ENCODE results near the gene RPRD2. TPM values are rescaled to one million over a fixed set of nuclear protein-coding genes. Genes with fewer than 3 reads are reported as not detected.

Gene RPRD2
- total and polyA plus RNA-seq, 2 experiments from 2014 or later = 16.8 to 20.4 TPM

DNA sequence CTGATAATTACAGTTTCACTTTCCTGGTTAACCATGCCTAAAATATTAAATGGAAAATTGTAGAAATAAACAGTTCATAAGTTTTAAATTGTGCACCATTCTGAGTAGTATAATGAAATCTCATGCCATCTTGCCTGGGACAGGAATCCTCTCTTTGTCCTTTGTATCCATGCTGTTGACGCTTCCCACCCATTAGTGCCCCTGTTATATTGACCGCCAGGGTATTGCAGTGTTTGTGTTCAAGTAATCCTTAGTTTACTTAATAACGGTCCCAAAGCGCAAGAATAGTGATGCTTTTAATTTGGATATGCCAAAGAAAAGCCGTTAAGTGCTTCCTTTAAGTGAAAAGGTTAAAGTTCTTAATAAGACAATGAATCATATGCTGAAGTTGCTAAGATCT lies 41.7 kb downstream of the RPRD2 start:
- Histone ChIP-seq H3K4me2 (no peak overlapping the region), H3K27me3 (ENCODE audit: insufficient read depth) (no peaks in the 10 kb centered on the region), H3F3A (replicated peaks; ENCODE audit: low read depth) (no peaks in the 10 kb centered on the region), H3K4me1 (ENCODE audit: insufficient read depth) (peaks cover 37% of the 10 kb centered on the region), H3K36me3 (ENCODE audit: insufficient read depth) (no peaks in the 10 kb centered on the region), H3K27ac (ENCODE audit: low read depth) (0 out of 2 replicates have a peak overlapping the region, but pooled peaks have one; percentile 65), H3K4me3 (no peak overlapping the region), H3K79me2 (replicated peaks; ENCODE audit: insufficient read depth) (peaks cover 99% of the 10 kb centered on the region), H4K20me1 (replicated peaks; ENCODE audit: insufficient read depth) (peaks cover 26% of the 10 kb centered on the region), H2AFZ (no peak overlapping the region), H3K9me2 (ENCODE audit: insufficient read depth) (no peaks in the 10 kb centered on the region)
- H3K9me3 Mint-ChIP-seq = no peaks in the 10 kb centered on the region
- no peak for DNase-seq (ENCODE audit: low spot score)
- peaks cover 47% of the 10 kb centered on the region for H3K4me1 Mint-ChIP-seq
- ATAC-seq = no peak
- TF ChIP-seq CREB1 (CRISPR knock-in tag; IDR thresholded peaks at IDR 0.05; ENCODE audit: low read depth) = no peak
- no peak for TF ChIP-seq STAT1 (IDR thresholded peaks at IDR 0.05; ENCODE audit: unreplicated experiment)
- TF ChIP-seq, protein P1, sequence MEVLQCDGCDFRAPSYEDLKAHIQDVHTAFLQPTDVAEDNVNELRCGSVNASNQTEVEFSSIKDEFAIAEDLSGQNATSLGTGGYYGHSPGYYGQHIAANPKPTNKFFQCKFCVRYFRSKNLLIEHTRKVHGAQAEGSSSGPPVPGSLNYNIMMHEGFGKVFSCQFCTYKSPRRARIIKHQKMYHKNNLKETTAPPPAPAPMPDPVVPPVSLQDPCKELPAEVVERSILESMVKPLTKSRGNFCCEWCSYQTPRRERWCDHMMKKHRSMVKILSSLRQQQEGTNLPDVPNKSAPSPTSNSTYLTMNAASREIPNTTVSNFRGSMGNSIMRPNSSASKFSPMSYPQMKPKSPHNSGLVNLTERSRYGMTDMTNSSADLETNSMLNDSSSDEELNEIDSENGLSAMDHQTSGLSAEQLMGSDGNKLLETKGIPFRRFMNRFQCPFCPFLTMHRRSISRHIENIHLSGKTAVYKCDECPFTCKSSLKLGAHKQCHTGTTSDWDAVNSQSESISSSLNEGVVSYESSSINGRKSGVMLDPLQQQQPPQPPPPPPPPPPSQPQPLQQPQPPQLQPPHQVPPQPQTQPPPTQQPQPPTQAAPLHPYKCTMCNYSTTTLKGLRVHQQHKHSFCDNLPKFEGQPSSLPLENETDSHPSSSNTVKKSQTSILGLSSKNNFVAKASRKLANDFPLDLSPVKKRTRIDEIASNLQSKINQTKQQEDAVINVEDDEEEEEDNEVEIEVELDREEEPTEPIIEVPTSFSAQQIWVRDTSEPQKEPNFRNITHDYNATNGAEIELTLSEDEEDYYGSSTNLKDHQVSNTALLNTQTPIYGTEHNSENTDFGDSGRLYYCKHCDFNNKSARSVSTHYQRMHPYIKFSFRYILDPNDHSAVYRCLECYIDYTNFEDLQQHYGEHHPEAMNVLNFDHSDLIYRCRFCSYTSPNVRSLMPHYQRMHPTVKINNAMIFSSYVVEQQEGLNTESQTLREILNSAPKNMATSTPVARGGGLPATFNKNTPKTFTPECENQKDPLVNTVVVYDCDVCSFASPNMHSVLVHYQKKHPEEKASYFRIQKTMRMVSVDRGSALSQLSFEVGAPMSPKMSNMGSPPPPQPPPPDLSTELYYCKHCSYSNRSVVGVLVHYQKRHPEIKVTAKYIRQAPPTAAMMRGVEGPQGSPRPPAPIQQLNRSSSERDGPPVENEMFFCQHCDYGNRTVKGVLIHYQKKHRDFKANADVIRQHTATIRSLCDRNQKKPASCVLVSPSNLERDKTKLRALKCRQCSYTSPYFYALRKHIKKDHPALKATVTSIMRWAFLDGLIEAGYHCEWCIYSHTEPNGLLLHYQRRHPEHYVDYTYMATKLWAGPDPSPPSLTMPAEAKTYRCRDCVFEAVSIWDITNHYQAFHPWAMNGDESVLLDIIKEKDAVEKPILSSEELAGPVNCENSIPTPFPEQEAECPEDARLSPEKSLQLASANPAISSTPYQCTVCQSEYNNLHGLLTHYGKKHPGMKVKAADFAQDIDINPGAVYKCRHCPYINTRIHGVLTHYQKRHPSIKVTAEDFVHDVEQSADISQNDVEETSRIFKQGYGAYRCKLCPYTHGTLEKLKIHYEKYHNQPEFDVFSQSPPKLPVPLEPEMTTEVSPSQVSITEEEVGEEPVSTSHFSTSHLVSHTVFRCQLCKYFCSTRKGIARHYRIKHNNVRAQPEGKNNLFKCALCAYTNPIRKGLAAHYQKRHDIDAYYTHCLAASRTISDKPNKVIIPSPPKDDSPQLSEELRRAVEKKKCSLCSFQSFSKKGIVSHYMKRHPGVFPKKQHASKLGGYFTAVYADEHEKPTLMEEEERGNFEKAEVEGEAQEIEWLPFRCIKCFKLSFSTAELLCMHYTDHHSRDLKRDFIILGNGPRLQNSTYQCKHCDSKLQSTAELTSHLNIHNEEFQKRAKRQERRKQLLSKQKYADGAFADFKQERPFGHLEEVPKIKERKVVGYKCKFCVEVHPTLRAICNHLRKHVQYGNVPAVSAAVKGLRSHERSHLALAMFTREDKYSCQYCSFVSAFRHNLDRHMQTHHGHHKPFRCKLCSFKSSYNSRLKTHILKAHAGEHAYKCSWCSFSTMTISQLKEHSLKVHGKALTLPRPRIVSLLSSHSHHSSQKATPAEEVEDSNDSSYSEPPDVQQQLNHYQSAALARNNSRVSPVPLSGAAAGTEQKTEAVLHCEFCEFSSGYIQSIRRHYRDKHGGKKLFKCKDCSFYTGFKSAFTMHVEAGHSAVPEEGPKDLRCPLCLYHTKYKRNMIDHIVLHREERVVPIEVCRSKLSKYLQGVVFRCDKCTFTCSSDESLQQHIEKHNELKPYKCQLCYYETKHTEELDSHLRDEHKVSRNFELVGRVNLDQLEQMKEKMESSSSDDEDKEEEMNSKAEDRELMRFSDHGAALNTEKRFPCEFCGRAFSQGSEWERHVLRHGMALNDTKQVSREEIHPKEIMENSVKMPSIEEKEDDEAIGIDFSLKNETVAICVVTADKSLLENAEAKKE (CRISPR knock-in tag; IDR thresholded peaks at IDR 0.05) = no peak
- TF ChIP-seq JUNB (IDR thresholded peaks at IDR 0.05; ENCODE audit: unreplicated experiment) = no peak
- TF ChIP-seq, protein P2, sequence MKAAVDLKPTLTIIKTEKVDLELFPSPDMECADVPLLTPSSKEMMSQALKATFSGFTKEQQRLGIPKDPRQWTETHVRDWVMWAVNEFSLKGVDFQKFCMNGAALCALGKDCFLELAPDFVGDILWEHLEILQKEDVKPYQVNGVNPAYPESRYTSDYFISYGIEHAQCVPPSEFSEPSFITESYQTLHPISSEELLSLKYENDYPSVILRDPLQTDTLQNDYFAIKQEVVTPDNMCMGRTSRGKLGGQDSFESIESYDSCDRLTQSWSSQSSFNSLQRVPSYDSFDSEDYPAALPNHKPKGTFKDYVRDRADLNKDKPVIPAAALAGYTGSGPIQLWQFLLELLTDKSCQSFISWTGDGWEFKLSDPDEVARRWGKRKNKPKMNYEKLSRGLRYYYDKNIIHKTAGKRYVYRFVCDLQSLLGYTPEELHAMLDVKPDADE (IDR thresholded peaks at IDR 0.05) = no peak
- no peak for TF ChIP-seq ZNF331 (CRISPR knock-in tag; IDR thresholded peaks at IDR 0.05; ENCODE audit: low read depth)
- no peak for TF ChIP-seq ZNF114 (CRISPR knock-in tag; IDR thresholded peaks at IDR 0.05)
- TF ChIP-seq EZH2 (IDR thresholded peaks at IDR 0.05; ENCODE audit: low read depth, unreplicated experiment) = no peak
- no peak overlapping the region for H3K27ac Mint-ChIP-seq
- H3K4me3 Mint-ChIP-seq = no peak overlapping the region
- H3K27me3 Mint-ChIP-seq (ENCODE audit: insufficient read depth, low read depth, poor library complexity) = peaks cover 7% of the 10 kb centered on the region
- H3K36me3 Mint-ChIP-seq (ENCODE audit: low read depth) = peaks cover under 1% of the 10 kb centered on the region; the same call in 1 of the 3 replicates
